Dedifferentiated amniotic fluid mesenchymal stem cell (primary cell): Measurements from ENCODE around the gene ST8SIA6.
"Not testable (repeated sequence)": the region's sequence is repeated elsewhere in the genome, so short reads cannot be mapped to it uniquely, and the experiment has no call there.

Experiments used
- DNase-seq: peaks from one replicate; pipeline ENCODE4 v3.0.0-alpha.2; 2016; ENCODE audit errors: extremely low spot score

The ST8SIA6 gene, protein sequence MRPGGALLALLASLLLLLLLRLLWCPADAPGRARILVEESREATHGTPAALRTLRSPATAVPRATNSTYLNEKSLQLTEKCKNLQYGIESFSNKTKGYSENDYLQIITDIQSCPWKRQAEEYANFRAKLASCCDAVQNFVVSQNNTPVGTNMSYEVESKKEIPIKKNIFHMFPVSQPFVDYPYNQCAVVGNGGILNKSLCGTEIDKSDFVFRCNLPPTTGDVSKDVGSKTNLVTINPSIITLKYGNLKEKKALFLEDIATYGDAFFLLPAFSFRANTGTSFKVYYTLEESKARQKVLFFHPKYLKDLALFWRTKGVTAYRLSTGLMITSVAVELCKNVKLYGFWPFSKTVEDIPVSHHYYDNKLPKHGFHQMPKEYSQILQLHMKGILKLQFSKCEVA

DNA sequence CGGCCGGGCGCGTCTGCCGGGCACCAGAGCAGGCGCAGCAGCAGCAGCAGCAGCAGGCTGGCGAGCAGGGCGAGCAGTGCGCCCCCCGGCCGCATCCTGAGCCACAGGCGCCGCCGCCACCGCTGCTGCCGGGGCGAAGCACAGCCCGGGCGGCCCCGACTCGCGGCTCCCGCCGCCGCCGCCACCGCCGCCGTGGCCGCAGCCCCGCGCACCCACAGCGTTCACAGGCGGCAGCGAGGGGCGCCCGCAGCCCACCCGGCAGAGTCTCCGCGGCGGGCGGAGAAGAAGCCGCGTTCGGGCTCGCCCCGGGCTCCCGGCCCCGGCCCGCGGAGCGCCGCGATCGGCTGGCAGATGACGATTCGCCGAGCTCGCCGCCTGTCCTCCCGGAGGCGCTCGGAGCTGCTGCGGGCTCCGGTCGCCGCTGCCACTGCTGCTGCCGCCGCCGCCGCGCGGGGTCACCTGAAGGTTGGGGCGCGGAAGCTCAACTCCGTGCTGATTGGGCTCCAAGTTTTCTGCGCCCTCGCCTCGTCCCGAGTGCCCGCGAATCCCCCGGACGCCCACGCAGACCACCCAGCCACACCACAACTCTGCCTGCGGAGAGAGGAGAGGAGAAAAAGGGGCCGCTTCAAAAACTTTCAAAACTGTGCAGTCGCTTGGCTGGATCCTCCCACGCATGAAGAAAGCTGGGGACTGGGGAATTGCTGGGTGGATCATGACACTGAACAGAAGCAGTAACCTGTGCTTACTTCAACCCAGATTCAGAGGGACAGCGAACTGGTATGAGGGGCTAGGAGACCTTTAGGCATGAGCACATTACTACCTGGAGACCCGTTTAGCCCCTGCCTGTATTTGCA is at the start of gene ST8SIA6:
Gene ST8SIA6 (minus strand): TSS at position 435 of the 854 bp plus-strand sequence. CDS start 340 bp downstream, at position 95.
- DNase-seq, result no peak

DNA sequence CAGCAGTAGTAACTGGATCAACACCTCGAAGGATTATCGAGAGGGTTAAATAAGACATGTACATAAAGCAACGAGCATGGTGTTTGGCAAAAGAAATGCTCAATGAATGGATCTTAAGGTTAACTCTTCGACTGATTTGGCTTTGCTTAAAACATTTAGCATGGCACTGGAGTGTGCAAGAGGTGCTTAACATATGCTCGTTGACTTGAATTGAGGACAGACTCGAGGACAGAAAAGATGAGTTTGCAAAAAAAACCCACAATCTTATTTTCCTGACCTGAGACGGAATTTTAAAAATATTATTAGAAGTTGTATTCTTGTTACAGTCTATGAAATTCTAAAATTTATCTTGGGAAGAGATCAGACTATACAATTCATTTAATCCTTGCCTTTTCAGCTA is 49.4 kb upstream of the ST8SIA6 start:
- no peak for DNase-seq

DNA sequence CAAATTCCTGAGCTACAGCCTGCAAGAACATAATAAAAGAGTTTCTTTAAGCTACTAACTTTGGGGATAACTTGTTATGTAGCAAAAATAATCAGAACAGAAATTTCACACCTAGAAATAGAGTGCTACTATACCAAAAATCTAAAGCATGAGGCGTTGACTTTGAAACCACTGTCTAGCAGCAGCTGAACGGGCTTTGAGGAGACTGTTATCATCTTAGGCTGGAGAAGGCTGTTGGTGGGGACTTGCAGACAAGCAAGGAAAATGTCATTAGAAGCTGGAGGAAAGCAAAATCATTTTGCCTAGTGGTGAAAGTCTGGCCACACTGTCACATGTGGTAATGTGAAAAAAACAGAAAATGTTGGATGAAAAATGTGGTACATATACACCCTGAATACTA is 48.4 kb upstream of the ST8SIA6 start:
- DNase-seq, result no peak

DNA sequence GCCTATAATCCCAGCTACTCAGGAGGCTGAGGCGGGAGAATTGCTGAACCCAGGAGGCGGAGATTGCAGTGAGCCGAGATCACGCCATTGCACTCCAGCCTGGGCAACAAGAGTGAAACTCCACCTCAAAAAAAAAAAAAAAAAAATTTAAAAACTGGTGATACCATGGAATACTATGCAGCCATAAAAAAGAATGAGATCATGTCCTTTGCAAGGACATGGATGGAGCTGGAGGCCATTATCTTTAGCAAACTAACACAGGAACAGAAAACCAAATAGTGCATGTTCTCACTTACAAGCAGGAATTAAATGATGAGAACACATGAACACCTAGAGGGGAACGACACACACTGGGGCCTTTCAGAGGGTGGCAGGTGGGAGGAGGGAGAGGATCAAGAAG is 44.6 kb upstream of the ST8SIA6 start:
- DNase-seq, result not testable (repeated sequence)

DNA sequence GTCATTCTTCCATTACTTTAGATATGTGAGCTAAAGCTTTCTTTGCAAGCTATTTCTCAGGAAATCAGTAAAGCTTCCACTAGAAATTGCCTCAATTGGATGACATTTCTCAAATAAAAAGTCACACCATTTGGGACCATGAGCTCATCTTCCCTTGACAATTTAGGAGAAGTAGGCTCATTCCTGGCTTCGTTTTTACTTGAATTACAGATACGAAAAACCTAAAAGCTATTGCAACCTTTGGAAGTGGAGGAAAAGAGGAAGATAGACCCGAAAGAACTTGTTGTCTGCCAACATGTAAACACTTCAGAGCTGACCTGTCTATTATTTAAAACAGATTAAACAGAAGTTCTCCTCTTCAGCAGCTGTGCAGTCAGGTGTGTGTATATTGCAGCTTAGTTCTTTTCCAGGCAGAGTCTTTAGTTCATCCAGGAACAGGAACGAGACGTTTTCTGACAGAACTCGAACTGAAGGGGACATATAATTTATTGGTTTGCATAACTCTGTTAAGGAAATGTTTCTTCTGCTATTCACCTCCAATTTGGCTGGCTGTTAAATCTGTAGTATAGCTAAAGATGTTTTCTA is 43.1 kb upstream of the ST8SIA6 start:
- no peak for DNase-seq

DNA sequence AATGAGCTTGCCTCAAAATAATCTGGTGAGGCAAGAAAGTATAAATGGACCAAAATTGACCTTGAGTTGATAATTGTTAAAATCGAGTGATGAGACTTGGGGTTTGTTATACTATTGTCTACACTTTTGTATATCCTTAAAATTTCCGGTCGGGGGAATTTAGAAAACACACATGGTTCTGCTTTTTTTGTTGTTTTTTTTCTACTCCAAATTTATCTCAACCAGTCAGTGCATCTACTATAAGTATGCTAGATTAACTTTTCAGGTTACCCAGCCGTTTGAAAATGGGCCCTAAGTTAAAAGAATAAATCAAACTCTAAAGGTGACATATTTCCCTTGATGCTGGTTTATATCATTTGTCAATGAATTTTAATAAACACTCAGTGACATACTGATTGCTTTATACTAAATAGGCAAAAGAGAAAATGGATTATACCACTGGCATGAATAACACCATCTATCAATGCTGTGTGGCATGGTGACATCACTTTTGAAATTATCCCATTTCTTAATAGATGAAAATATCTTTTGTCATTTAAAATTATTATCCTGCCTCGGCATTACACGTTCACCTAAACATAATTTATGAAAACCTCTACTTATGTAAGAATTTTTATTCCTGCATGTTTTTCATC is 40.3 kb upstream of the ST8SIA6 start:
- DNase-seq, result no peak

DNA sequence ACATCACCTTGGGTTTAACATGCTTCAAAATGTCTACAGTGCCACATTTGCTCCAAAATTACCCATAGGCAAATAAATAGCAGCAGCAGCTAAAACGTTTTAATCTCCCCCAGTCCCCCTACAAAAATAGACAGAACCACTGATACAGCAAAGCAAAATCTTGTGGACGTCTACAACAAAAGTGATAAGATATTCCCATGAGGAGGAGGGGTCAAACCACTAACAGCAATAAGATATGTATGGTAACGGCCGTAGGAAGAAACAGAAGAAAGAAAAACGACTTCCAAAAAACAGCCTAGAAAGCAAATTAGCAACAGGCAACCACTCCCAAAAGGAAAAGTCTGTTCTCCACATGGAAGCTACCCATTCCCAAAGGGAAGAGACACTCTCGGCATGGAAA is 34.5 kb upstream of the ST8SIA6 start:
- no peak for DNase-seq

DNA sequence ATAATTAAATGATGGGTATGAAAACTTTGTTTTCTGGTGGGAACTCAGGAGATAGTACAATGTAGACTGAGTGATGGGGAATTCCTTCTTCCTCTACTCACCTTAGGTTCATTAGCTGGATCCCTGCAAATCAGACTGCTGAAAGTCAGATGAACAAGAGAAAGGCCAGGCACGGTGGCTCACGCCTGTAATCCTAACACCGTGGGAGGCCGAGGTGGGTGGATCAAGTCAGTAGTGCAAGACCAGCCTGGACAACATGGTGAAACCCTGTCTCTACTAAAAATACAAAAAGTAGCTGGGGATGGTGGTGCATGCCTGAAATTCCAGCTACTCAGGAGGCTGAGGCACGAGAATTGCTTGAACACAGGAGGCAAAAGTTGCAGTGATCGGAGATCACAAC is 28.7 kb upstream of the ST8SIA6 start:
- DNase-seq, result no peak

DNA sequence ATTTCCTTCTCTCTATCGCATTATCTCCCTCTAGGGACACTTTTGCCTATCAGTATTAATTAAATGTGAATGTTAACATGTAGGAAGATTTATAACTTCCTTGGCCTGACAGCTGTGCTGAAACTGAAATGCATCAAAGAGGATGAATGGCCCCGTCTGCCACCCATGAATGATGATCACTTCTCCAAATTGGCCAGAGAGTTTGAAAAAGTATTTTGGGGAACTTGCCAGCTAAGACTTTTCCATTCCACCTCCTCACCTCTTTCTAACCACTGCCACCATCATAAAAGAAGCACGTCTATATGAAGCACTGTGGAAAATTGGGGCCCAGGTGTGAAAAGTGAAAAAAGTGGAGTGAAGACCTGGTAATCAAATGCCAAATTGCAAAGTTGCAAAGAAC is 25.4 kb upstream of the ST8SIA6 start:
- no peak for DNase-seq

DNA sequence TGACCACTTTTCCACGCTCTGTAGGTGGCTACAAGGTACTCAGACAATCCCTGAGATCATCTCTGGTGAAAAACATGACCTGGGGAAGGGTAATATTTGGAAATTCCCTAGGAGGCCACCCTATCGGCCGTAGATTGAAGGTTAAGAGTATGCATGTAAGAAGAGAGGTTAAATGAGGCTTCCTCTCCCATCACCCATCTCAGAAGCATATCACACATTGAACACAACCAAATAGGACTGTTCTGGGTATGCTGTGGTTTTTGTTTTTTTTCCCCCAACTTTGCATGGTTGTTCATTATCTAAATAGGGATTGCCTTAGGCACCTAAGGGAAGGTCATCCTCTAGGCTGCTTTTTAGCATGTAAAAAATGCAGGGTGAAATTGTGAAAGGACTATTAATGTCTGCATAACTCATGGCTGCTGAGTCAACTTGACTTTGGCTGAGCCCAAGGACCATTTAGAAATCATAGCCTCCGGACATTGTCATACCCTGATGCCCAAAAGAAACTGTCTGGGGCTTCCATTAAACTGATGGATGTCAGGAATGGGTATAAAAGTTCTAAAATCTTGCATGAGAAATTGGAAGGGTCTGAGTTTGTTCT is 24.7 kb upstream of the ST8SIA6 start:
- DNase-seq, result no peak

DNA sequence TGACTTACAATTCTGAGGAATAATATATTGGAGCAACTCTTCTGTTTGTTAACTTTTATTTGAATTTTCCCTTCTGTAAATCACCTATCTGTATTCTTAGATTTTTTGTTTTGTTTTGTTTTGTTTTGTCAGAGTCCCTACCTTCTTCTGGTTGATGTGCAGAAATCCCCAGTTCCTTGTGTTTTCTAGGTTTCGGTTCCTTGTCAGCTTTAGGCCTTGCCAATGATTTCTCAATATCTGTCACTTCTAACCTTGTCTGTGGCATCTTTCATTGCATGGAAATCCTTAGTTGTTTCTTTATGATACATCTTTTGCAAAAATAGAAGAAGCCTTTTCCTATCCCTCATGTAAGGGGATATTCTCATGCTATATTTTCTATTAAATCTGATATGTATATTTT is 21.7 kb upstream of the ST8SIA6 start:
- DNase-seq, result no peak

DNA sequence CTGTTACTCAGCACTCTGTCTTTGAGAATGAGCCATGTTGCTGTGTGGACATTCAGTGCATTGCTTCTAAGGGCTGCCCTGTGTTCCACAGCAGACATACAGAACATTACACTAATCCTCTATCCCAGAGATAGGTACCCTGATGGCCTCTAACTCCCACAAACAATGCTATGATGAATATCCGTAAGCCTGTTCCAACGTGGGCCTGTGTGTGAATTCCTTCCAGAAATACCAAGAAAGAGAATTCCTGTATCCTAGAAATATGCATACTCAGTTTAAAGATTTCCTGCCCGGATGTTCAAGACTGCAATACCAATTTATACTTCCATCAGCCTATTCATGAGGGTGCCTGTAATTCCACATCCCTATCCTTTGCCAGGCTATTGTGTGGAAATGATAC is 21.3 kb upstream of the ST8SIA6 start:
- no peak for DNase-seq

DNA sequence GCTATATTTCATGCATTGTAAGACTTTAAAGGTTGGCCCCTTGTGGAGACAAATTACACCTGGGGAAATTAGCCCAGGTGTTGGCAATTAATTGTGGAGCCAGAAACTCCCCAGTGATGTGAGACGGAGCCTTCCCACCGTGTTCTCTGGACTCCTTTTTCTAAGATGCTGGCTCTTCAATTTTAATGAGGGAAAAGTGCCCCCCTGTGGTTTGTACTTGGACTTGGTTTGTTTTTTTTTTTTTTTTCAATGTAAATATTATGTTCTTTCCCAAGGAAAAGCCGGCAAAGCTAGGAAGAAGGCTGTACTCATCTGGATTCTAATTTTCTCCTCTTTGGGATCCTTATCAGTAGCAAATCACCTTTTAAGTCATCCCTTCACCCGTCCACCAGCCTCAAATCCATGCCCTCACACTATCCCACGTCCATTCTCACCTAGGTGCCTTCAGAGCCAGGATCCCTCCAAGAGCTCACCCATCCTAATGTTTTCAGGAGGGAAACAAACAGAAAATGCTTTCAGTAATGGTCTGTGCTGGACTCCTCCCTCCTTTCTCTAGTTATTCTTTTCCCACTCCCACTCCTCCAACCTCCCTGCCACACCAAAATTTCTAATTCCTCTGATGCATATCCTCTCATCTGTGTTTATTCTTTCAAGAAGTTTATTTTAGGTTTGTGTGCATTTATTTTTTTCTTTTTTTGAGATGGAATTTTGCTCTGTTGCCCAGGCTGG is 20.4 kb upstream of the ST8SIA6 start:
- no peak for DNase-seq

DNA sequence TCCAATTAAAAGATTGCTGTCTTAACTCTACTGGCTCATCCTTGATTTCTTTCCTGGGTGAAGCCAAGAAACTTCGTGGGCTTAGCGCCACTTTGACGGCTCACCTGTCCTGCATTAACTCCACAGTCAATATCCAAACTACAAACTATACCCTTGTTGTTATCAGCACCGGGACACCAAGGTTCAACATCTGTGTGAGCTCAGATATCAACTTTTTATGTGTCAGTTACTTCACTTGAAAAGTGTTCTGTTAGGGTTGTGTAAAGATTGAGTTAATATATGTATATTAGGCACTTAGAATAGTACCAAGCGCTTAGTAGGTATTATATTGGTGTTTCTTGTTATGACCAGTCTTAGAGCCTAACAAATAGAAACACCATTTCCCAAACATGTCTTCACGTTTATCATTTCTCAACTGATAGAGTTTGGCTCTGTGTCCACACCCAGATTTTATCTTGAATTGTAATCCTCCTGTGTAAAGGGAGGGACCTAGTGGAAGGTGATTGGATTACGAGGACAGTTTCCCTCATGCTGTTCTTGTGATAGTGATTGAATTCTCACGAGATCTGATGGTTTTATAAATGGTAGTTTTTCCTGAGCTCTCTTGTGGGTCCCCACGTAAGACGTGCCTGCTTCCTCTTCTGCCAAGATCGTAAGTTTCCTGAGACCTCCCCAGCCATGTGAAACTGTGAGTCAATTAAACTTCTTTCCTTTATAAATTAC is 19.0 kb upstream of the ST8SIA6 start:
- no peak for DNase-seq

DNA sequence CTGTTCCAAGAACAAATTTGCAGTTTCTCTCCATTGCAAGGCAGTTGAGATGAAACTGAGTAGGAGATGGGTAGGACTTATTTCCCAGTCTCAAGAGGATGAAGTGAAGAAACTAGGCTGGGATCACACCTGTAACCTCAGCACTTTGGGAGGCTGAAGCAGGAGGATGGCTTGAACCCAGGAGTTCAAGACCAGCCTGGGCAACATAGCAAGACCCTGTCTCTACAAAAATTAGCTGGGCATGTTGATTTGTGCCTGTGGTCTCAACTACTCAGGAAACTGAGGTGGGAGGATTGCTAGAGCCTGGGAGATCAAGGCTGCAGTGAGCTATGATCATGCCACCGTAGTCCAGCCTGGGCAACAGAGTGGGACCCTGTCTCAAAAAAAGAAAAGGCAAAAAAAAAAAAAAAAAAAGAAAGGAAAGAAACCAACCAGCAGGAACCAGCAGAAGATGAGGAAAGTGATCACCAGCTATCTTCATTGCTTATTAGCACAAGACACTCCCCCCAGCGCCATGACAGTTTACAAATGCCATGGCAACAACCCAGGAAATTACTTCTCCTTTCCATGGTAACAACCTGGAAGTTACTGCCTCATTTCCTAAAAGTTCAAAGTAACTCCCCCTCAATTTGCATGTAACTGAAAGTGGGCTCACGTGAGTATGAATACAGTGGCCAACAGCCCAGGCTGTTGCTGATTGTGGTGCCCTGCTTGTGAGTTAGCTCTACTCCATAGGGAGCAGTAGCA is 18.3 kb upstream of the ST8SIA6 start:
- no peak for DNase-seq

DNA sequence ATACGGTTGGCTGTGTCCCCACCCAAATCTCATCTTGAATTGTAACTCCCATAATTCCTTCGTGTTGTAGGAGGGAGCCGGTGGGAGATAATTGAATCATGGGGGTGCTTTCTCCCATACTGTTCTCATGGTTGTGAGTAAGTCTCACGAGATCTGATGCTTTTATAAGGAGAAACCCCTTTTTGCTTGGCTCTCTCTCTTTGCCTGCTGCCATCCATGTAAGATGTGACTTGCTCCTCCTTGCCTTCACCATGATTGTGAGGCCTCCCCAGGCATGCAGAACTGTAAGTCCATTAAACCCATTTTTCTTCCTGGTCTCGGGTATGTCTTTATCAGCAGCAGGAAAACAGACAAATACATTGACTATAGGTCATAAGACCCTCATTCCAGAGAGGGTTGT is 15.9 kb upstream of the ST8SIA6 start:
- DNase-seq, result no peak

DNA sequence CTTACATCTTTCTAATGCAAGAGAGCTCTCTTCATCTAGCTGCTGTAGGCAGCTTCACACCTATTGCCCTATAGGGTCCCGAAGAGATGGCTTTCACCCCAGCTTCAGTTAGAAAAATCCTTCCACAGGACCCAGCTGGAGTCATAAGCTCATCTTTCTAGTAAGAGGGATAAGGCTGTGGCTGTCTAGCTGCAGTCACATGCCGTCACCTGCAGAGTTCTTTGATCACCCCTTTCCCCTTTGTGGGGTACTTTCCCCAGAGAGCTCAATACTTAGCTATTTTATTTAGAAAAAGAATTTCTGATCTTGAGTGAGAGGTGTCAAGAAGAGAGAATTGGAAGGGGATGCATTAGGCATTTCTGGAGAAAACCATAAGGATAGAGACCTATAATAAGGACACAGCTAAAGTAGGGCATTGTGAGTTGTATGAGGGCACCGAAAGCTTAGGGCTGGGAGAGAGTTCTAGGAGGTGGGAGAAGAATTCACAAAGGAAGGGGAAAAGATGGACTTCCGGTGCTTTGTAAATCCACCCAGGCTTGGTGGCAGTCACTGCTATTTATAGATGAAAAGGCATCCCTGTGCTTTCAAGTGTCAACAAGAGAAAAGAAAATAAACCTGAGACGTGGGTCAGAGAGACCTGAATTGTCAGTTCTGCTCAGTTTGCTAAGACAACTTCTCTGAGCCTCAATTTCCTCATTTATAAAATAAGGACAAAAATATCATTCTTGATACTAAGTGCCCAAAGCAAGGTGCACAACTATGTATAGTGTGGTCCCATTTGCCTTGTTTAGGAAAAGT is 11.1 kb upstream of the ST8SIA6 start:
- no peak for DNase-seq

DNA sequence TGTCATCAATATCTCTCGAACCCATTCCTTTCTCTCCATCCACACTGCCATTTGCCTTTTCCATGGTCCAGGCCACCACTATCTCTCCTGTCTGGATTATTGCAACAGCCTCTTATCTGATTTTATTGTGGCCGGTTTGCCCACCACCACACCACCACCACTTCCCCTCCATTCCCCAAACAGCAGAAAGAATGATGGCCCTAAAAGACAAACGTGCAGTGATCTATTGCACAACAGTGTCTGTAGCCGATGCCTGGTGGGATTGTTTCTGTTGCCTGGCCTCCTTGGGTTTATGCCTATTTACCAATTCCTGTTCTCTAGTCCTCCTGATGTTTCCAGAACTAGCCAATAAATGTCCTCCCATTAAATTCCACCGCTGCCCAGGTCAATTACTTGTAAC is 10.2 kb upstream of the ST8SIA6 start:
- DNase-seq, result no peak

DNA sequence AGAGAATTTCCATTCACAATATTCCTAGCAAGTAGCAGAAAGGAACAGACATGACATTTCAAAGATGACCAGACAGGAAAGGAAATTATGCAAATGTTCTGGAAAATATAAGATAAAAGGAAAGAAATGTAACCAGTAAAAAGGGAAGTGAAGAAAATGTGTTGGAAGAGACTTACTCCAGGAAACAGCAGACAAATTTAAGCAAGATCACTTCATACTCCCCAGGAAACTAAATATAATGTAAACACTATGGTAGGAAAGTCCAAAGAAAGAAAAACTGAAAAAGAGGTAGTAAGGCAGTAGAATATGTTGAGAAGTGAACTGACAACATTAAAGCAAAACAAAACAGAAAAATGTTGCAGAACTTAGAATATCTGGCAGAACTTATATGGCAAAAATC is 6.4 kb upstream of the ST8SIA6 start:
- no peak for DNase-seq
